H1 (cell line): ENCODE results near the gene BORCS8. TPM values are rescaled to one million over a fixed set of nuclear protein-coding genes. Genes with fewer than 3 reads are reported as not detected.

ENCODE experiments used
- BACH1 ChIP-seq: IDR thresholded peaks from 2 replicates; pipeline ENCODE4 v1.6.1; 2012; ENCODE audit warnings: low read length, improper control_type of control experiment
- BCL11A ChIP-seq, 2 experiments: IDR thresholded peaks; one replicate each; pipeline ENCODE4 v1.6.1; 2011; ENCODE audit warnings: low read depth in 2 of 2, low read length in 2 of 2, mild to moderate bottlenecking in 2 of 2
- CEBPB ChIP-seq: IDR thresholded peaks from 2 replicates; pipeline ENCODE4 v1.6.1; 2012; ENCODE audit warnings: low read depth, low read length
- EZH2 ChIP-seq: fragments of 200-600 bp; sonication (generic); IDR thresholded peaks from 2 replicates; pipeline ENCODE4 v1.7.1; 2012; ENCODE audit warnings: low read depth, mild to moderate bottlenecking, moderate library complexity, low read length, inconsistent platforms; ENCODE audit not compliant: severe bottlenecking
- HDAC2 ChIP-seq, 2 experiments: fragments of 300-600 bp in 1 of 2; sonication (generic) in 1 of 2; IDR thresholded peaks; 2 replicates each; pipeline ENCODE4 v1.6.1; 2011 to 2012; ENCODE audit warnings: low read depth in 2 of 2, low read length in 2 of 2, mild to moderate bottlenecking in 2 of 2, moderate library complexity in 2 of 2, borderline replicate concordance in 1 of 2, inconsistent platforms in 1 of 2
- HDAC6 ChIP-seq: IDR thresholded peaks from one replicate; pipeline ENCODE4 v1.7.1; 2012; ENCODE audit warnings: low read depth, mild to moderate bottlenecking, inconsistent platforms, low read length, moderate library complexity
- RFX5 ChIP-seq: IDR thresholded peaks from 2 replicates; pipeline ENCODE4 v1.6.1; 2011; ENCODE audit warnings: low read depth, low read length, improper control_type of control experiment, borderline replicate concordance
- SP1 ChIP-seq: IDR thresholded peaks from 2 replicates; pipeline ENCODE4 v1.6.1; 2011; ENCODE audit warnings: low read depth, low read length
- SRF ChIP-seq: IDR thresholded peaks from 2 replicates; pipeline ENCODE4 v1.6.1; 2011; ENCODE audit warnings: mild to moderate bottlenecking, low read depth, low read length, moderate library complexity
- TEAD4 ChIP-seq: IDR thresholded peaks from 2 replicates; pipeline ENCODE4 v1.6.1; 2012; ENCODE audit warnings: low read depth, low read length, inconsistent platforms, mixed read lengths
- polyA plus RNA-seq, 7 experiments: library from polyadenylated mRNA; depleted of rRNA in 3 of 7; stranded (reverse) in 5 of 7; unstranded in 2 of 7; fragments of >200 nt in 5 of 7; fragments of 200-250 nt in 2 of 7; gene quantifications; 1 replicate in 5 of 7; 2 replicates in 1 of 7; 4 replicates in 1 of 7; pipeline versions ENCODE4 v1.2.1 to v1.2.3, GENCODE V29; 2011 to 2013; ENCODE audit warnings: missing spikeins in 2 of 7, mixed read lengths in 2 of 7
- total RNA-seq: library from RNA; stranded (reverse); fragmentation: NEBNext Ultra II Directional; extraction: Animal tissue kit (Norgen Biotek cat#: 25700); gene quantifications from 2 replicates; pipeline ENCODE4 v1.2.1, GENCODE V29; 2021

BORCS8 gene
- total and polyA plus RNA-seq, 2 of the 8 experiments (the other 6 are each of a cell fraction or from before 2014, with no cell fraction given) = 15.0 to 15.9 TPM

- TF ChIP-seq EZH2 (no peak), SP1 (no peak), BCL11A (IDR thresholded peaks at IDR 0.05; ENCODE audit: low read depth in 2 of 2, low read length in 2 of 2) (no peak), SRF (no peak), CEBPB (no peak), BACH1 (no peak), HDAC2 (IDR thresholded peaks at IDR 0.05; ENCODE audit: borderline replicate concordance in 1 of 2, low read depth in 2 of 2, low read length in 2 of 2) (no peak), RFX5 (no peak), HDAC6 (no peak), TEAD4 (no peak)
- TF ChIP-seq, all 59 proteins: peak for 0
These were observed 10.0 kb upstream of the BORCS8 start (continued) for GRCh38 chr19:19201697-19202630.
